NB4 (cell line): Measurements from ENCODE around the gene UTS2.

ENCODE experiments used
- MYC ChIP-seq: IDR thresholded peaks from 2 replicates; pipeline ENCODE4 v1.6.1; 2011; ENCODE audit warnings: low read depth, low read length
- POLR2A ChIP-seq: IDR thresholded peaks from 2 replicates; pipeline ENCODE4 v1.6.1; 2011; ENCODE audit warnings: mild to moderate bottlenecking; ENCODE audit not compliant: insufficient read length; ENCODE audit errors: extremely low read depth
- TF ChIP-seq, protein P1 (sequence below): IDR thresholded peaks from one replicate; pipeline ENCODE4 v1.5.1; 2012; ENCODE audit warnings: low read depth, low read length
- TF ChIP-seq, protein P2 (sequence below): IDR thresholded peaks from 2 replicates; pipeline ENCODE4 v1.6.1; 2011; ENCODE audit warnings: low read depth, low read length

DNA sequence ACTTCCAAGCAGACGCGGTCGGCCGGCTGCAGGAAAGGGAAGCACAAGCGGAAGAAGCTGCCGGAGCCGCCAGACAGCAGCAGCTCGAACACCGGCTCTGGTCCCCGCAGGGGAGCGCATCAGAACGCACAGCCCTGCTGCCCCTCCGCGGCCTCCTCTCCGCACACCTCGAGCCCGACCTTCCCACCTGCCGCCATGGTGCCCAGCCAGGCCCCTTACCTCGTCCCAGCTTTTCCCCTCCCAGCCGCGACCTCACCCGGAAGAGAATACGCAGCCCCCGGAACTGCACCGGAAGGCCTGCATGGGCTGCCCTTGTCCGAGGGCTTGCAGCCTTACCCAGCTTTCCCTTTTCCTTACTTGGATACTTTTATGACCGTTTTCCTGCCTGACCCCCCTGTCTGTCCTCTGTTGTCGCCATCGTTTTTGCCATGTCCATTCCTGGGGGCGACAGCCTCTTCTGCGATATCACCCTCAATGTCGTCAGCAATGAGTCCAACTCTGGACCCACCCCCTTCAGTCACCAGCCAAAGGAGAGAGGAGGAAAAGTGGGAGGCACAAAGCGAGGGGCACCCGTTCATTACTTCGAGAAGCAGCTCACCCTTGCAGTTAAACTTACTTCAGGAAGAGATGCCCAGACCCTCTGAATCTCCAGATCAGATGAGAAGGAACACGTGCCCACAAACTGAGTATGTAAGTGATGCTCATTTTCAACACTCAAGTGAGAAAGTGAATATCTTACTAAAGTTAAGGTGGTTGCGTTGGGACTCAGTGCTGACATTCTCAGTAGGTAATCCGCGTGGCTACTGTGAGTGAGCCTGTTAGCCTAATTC lies 25.5 kb downstream of the UTS2 start:
- TF ChIP-seq POLR2A (peak; percentile 48), MYC (peak; percentile 47; the same call in 1 of the 2 replicates)
- TF ChIP-seq, protein P1, sequence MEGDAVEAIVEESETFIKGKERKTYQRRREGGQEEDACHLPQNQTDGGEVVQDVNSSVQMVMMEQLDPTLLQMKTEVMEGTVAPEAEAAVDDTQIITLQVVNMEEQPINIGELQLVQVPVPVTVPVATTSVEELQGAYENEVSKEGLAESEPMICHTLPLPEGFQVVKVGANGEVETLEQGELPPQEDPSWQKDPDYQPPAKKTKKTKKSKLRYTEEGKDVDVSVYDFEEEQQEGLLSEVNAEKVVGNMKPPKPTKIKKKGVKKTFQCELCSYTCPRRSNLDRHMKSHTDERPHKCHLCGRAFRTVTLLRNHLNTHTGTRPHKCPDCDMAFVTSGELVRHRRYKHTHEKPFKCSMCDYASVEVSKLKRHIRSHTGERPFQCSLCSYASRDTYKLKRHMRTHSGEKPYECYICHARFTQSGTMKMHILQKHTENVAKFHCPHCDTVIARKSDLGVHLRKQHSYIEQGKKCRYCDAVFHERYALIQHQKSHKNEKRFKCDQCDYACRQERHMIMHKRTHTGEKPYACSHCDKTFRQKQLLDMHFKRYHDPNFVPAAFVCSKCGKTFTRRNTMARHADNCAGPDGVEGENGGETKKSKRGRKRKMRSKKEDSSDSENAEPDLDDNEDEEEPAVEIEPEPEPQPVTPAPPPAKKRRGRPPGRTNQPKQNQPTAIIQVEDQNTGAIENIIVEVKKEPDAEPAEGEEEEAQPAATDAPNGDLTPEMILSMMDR = no peak
- TF ChIP-seq, protein P2, sequence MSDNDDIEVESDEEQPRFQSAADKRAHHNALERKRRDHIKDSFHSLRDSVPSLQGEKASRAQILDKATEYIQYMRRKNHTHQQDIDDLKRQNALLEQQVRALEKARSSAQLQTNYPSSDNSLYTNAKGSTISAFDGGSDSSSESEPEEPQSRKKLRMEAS = peak; percentile 47
